Measurements from ENCODE around the gene FGD2.
"Not testable (repeated sequence)": the region's sequence is repeated elsewhere in the genome, so short reads cannot be mapped to it uniquely, and the experiment has no call there.

Gene FGD2

DNA sequence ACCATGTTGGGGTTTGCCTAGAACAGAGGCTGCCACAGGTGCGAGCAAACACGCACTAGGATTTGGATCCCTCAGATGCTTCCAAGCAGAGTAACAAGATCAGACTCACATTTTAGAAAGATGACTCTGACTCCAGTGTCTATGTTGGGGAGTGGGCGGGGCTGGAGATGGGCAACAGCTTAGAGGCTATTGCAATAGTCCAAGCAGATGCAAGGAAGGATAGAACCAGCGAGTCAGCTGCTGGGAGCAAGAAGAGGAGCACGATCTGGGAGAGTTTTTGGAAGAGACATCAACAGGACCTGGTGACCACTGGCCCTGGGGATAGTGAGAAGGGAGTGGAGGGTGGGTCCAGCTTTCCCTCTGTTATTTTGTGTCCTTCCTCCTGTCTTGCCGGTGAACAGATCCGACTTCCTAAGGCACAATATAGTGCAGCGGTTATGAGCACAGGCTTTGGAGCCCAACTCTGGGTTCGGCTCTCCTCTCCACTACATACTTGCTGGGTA lies 52.7 kb downstream of the FGD2 start:
- no peaks in the 10 kb centered on the region for H3K27me3 ChIP-seq
- H3K4me1 ChIP-seq, result peaks cover 0 to 10% (median 9%) of the 10 kb centered on the region in 4 donors
- intact Hi-C loops (cut with DNase I; ENCODE audit: low total_unique reads), result loop anchor here (10.0 kb wide), 2 partner anchors 47 to 147 kb away; no protein-coding TSS in a partner anchor
- no peaks in the 10 kb centered on the region for H3K36me3 ChIP-seq
- no peak for DNase-seq
- no peak overlapping the region for H3K4me3 ChIP-seq
- no peak for TF ChIP-seq CTCF (IDR thresholded peaks at IDR 0.05)
- no peaks in the 10 kb centered on the region for H3K9me3 ChIP-seq
- no peak overlapping the region for H3K27ac ChIP-seq

GRCh38 chr6:37058984-37059343 lies 53.5 kb downstream of the FGD2 start:
- H3K36me3 ChIP-seq, H3K4me3 ChIP-seq, DNase-seq, H3K9me3 ChIP-seq, H3K27me3 ChIP-seq: not testable (repeated sequence)
- peaks cover 0 to 10% (median 9%) of the 10 kb centered on the region in 4 donors for H3K4me1 ChIP-seq
- peak overlapping the region; percentile 63 to 79 for H3K27ac ChIP-seq
- intact Hi-C loops (cut with DNase I; ENCODE audit: low total_unique reads), result loop anchor here (10.0 kb wide), 2 partner anchors 46 to 146 kb away; no protein-coding TSS in a partner anchor

- DNase-seq, result peak; percentile 73 to 84
- TF ChIP-seq CTCF (IDR thresholded peaks at IDR 0.05), result peak; percentile 45 to 48
- Histone ChIP-seq H3K4me3 (no peak overlapping the region), H3K27me3 (no peaks in the 10 kb centered on the region), H3K4me1 (peaks cover 0 to 10% (median 9%) of the 10 kb centered on the region in 4 donors), H3K27ac (peak overlapping the region; percentile 63 to 79), H3K36me3 (no peaks in the 10 kb centered on the region), H3K9me3 (no peaks in the 10 kb centered on the region)
- intact Hi-C loops (cut with DNase I; ENCODE audit: low total_unique reads), result loop anchor here (10.0 kb wide), 2 partner anchors 45 to 145 kb away; no protein-coding TSS in a partner anchor
These were observed 54.1 kb downstream of the FGD2 start for GRCh38 chr6:37059344-37060194.

DNA sequence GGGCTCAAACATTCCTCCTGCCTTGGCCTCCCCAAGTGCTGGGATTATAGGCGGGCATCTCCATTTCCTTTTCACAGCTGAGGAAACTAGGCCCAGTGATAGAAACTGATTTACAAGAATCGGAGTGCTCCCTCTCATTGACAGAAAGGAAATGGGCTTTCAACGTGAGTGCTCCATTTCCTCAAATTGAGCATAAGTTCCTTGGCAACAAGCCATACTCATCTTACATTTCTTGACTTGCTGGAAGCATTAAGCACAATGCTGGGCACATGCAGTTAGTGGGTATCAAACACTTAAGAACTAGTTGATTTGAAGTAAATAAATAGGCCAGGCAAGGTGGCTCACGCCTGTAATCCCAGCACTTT lies 54.7 kb downstream of the FGD2 start:
- no peak for TF ChIP-seq CTCF (IDR thresholded peaks at IDR 0.05)
- Histone ChIP-seq H3K4me3 (no peak overlapping the region), H3K27ac (peak overlapping the region; percentile 63 to 79), H3K4me1 (peaks cover 0 to 10% (median 9%) of the 10 kb centered on the region in 4 donors), H3K27me3 (no peaks in the 10 kb centered on the region), H3K36me3 (no peaks in the 10 kb centered on the region), H3K9me3 (no peaks in the 10 kb centered on the region)
- DNase-seq, result no peak
- intact Hi-C loops (cut with DNase I; ENCODE audit: low total_unique reads), result no loop called here

- peak in 1 of 2 donors; percentile 49 for DNase-seq
- intact Hi-C loops (cut with DNase I; ENCODE audit: low total_unique reads), result no loop called here
- H3K4me3 ChIP-seq, result no peak overlapping the region
These were observed 55.8 kb downstream of the FGD2 start for GRCh38 chr6:37061157-37061804.

More at GRCh38 chr6:37061157-37061804, 55.8 kb downstream of the FGD2 start:
- H3K9me3 ChIP-seq, result no peaks in the 10 kb centered on the region
- no peak overlapping the region for H3K27ac ChIP-seq
- H3K4me1 ChIP-seq, result peaks cover 0 to 10% (median 9%) of the 10 kb centered on the region in 4 donors
- no peaks in the 10 kb centered on the region for H3K36me3 ChIP-seq
- H3K27me3 ChIP-seq, result no peaks in the 10 kb centered on the region
- no peak for TF ChIP-seq CTCF (IDR thresholded peaks at IDR 0.05)
